ENCODE results near the gene SPRN.

The SPRN gene

DNA sequence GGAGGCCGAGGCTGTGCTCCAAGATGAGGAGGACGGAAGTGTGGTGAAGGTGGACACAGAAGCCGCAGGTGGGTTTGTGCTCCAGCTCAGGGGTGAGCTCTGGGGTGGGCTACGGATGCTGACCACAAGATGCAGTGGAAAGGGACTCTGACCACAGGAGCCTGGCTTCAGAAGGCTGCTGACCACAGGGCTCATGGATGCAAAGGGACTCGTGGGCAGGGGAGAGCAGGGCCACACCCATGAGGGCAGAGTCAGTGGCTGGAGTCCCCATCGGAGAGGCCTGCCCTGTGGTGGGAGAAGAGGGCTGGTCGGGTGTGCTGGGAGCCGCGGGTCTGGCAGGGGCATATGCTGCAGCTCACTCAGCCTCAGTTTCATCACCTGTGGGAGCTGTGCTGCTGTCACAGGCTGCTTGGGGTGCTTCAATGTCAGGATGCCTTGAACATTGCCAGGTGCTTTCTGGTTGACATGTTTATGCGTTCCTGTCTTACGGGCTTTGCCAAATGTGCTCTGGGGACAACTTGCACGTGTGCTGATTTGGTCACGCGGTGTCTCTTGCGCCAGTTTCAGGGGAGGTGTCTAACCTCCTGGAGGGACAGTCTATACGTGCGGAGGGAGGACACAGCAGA is 43.0 kb upstream of the SPRN start:
- TF ChIP-seq, protein P1, sequence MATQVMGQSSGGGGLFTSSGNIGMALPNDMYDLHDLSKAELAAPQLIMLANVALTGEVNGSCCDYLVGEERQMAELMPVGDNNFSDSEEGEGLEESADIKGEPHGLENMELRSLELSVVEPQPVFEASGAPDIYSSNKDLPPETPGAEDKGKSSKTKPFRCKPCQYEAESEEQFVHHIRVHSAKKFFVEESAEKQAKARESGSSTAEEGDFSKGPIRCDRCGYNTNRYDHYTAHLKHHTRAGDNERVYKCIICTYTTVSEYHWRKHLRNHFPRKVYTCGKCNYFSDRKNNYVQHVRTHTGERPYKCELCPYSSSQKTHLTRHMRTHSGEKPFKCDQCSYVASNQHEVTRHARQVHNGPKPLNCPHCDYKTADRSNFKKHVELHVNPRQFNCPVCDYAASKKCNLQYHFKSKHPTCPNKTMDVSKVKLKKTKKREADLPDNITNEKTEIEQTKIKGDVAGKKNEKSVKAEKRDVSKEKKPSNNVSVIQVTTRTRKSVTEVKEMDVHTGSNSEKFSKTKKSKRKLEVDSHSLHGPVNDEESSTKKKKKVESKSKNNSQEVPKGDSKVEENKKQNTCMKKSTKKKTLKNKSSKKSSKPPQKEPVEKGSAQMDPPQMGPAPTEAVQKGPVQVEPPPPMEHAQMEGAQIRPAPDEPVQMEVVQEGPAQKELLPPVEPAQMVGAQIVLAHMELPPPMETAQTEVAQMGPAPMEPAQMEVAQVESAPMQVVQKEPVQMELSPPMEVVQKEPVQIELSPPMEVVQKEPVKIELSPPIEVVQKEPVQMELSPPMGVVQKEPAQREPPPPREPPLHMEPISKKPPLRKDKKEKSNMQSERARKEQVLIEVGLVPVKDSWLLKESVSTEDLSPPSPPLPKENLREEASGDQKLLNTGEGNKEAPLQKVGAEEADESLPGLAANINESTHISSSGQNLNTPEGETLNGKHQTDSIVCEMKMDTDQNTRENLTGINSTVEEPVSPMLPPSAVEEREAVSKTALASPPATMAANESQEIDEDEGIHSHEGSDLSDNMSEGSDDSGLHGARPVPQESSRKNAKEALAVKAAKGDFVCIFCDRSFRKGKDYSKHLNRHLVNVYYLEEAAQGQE (IDR thresholded peaks at IDR 0.05; ENCODE audit: insufficient replicate concordance, low read depth): no peak
- TF ChIP-seq SPI1 (IDR thresholded peaks at IDR 0.05; ENCODE audit: borderline replicate concordance, low read depth) (no peak), GABPA (IDR thresholded peaks at IDR 0.05; ENCODE audit: low read depth) (no peak), POLR2AphosphoS5 (IDR thresholded peaks at IDR 0.05; ENCODE audit: low read depth) (no peak)
- TF ChIP-seq, protein P2, sequence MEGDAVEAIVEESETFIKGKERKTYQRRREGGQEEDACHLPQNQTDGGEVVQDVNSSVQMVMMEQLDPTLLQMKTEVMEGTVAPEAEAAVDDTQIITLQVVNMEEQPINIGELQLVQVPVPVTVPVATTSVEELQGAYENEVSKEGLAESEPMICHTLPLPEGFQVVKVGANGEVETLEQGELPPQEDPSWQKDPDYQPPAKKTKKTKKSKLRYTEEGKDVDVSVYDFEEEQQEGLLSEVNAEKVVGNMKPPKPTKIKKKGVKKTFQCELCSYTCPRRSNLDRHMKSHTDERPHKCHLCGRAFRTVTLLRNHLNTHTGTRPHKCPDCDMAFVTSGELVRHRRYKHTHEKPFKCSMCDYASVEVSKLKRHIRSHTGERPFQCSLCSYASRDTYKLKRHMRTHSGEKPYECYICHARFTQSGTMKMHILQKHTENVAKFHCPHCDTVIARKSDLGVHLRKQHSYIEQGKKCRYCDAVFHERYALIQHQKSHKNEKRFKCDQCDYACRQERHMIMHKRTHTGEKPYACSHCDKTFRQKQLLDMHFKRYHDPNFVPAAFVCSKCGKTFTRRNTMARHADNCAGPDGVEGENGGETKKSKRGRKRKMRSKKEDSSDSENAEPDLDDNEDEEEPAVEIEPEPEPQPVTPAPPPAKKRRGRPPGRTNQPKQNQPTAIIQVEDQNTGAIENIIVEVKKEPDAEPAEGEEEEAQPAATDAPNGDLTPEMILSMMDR (IDR thresholded peaks at IDR 0.05; ENCODE audit: insufficient read depth, low read length): no peak
- no peaks in the 10 kb centered on the region for H3K27me3 ChIP-seq (ENCODE audit: insufficient read depth, poor library complexity, severe bottlenecking)
- H3K27ac ChIP-seq (replicated peaks): no peak overlapping the region
- H3K4me3 ChIP-seq (replicated peaks; ENCODE audit: insufficient read depth, low read length): no peak overlapping the region
- DNase-seq (ENCODE audit: low read depth in 1 of 2, low spot score in 1 of 2): no peak

DNA sequence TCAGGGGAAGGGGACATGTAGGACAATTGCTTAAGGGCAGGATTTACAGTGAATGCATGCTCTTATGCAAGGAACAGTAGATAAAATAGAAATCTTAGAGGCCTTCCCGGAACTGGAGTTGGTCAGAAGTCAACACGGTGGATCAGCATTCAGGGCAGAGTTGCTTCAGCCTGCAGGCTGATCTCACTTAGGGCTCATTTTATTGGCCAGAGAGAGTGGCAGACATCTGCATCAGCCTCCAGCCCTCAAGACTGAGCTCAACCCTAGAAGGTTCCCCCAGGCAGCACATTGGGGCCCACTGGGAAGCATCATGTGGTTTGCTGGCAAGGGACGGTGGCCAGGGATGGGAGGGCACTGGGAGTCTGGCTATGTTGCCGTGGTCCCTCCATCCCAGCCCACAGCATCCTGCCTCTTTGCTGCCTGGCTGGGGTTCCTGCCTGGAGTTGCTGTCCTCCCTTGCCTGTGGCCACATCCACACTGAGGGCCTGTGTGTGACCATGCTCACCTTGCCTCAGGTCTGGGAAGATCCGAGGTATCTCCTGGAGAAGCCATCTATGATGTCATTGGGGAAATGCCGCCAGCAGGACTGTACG is 42.4 kb upstream of the SPRN start:
- Histone ChIP-seq H3K4me3 (replicated peaks; ENCODE audit: insufficient read depth, low read length) (no peak overlapping the region), H3K27me3 (ENCODE audit: insufficient read depth, poor library complexity, severe bottlenecking) (no peaks in the 10 kb centered on the region), H3K27ac (replicated peaks) (no peak overlapping the region)
- DNase-seq (ENCODE audit: low read depth in 1 of 2, low spot score in 1 of 2): no peak
- no peak for TF ChIP-seq POLR2AphosphoS5 (IDR thresholded peaks at IDR 0.05; ENCODE audit: low read depth)
- TF ChIP-seq, protein P1 (IDR thresholded peaks at IDR 0.05; ENCODE audit: insufficient replicate concordance, low read depth): no peak
- TF ChIP-seq SPI1 (IDR thresholded peaks at IDR 0.05; ENCODE audit: borderline replicate concordance, low read depth): no peak
- TF ChIP-seq, protein P2 (IDR thresholded peaks at IDR 0.05; ENCODE audit: insufficient read depth, low read length): no peak
- TF ChIP-seq GABPA (IDR thresholded peaks at IDR 0.05; ENCODE audit: low read depth): no peak

DNA sequence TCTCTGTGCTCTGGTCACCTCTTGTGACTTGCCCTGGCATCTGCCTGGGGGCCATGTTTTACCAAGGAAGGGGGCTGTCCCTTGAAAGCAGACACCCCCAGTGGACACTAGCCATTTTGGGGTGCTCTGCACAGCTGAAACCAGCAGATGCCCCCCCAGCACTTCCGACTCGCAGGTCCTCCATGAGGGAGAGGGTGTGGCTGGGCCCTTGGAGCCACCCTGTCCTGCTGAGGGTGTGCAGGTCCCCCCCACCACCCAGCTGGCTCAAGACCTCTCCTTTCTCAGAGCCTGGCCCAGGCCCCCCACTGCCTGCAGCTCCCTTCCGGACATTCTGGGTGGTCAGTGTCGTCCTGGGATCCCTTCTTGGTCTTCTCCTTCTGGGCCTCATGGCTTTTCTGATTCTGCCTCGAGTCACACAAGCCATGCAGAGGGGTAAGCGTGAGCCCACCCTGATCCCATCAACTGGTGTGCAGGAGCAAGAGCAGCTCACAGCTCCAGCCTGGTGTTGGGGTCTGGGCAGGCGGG is 41.6 kb upstream of the SPRN start:
- TF ChIP-seq POLR2AphosphoS5 (IDR thresholded peaks at IDR 0.05; ENCODE audit: low read depth) (no peak), GABPA (IDR thresholded peaks at IDR 0.05; ENCODE audit: low read depth) (no peak), SPI1 (IDR thresholded peaks at IDR 0.05; ENCODE audit: borderline replicate concordance, low read depth) (no peak)
- TF ChIP-seq, protein P1 (IDR thresholded peaks at IDR 0.05; ENCODE audit: insufficient replicate concordance, low read depth): no peak
- TF ChIP-seq, protein P2 (IDR thresholded peaks at IDR 0.05; ENCODE audit: insufficient read depth, low read length): no peak

More for the DNA sequence above, 41.6 kb upstream of the SPRN start:
- no peak for DNase-seq (ENCODE audit: low read depth in 1 of 2, low spot score in 1 of 2)
- Histone ChIP-seq H3K4me3 (replicated peaks; ENCODE audit: insufficient read depth, low read length) (no peak overlapping the region), H3K27ac (replicated peaks) (no peak overlapping the region), H3K27me3 (ENCODE audit: insufficient read depth, poor library complexity, severe bottlenecking) (no peaks in the 10 kb centered on the region)
